Glutamatergic neuron (in vitro differentiated cells): ENCODE data around the gene RPE65. TPM values are rescaled to one million over a fixed set of nuclear protein-coding genes. Genes with fewer than 3 reads are reported as not detected.
A peak's percentile ranks its signal among the peaks of the same experiment; 100 is the strongest.

Source experiments
- DNase-seq: peaks from one replicate; pipeline ENCODE4 v3.0.0; 2022
- H3K27ac Mint-ChIP-seq: one replicate; pipeline ENCODE4 v1.8.0; 2020; ENCODE audit warnings: mild to moderate bottlenecking, mixed read lengths, inconsistent platforms; ENCODE audit not compliant: unreplicated experiment
- H3K27me3 Mint-ChIP-seq: one replicate; pipeline ENCODE4 v1.8.0; 2020; ENCODE audit warnings: mild to moderate bottlenecking, moderate library complexity, mixed read lengths, inconsistent platforms; ENCODE audit not compliant: unreplicated experiment
- H3K36me3 Mint-ChIP-seq: one replicate; pipeline ENCODE4 v1.8.0; 2020; ENCODE audit warnings: mild to moderate bottlenecking, mixed read lengths, inconsistent platforms; ENCODE audit not compliant: unreplicated experiment
- H3K4me1 Mint-ChIP-seq: one replicate; pipeline ENCODE4 v1.8.0; 2020; ENCODE audit warnings: mild to moderate bottlenecking, low read depth, mixed read lengths, inconsistent platforms; ENCODE audit not compliant: unreplicated experiment
- H3K4me3 Mint-ChIP-seq: one replicate; pipeline ENCODE4 v1.8.0; 2020; ENCODE audit warnings: mild to moderate bottlenecking, mixed read lengths, inconsistent platforms; ENCODE audit not compliant: unreplicated experiment
- H3K9me3 Mint-ChIP-seq: one replicate; pipeline ENCODE4 v1.8.0; 2020; ENCODE audit warnings: mild to moderate bottlenecking, moderate library complexity, mixed read lengths, inconsistent platforms; ENCODE audit not compliant: unreplicated experiment
- CTCF ChIP-seq: fragments of 200-600 bp; sonication (generic); IDR thresholded peaks from one replicate; pipeline ENCODE4 v1.5.0; 2021; ENCODE audit not compliant: partially characterized antibody, unreplicated experiment
- long read RNA-seq: library from polyadenylated mRNA; unstranded; transcript quantifications from one replicate; pipeline ENCODE4 v2.0.0, GENCODE V29; 2020; ENCODE audit not compliant: unreplicated experiment
- total RNA-seq: library from RNA; stranded (reverse); fragmentation: NEBNext Ultra II Directional; extraction: Animal tissue kit (Norgen Biotek cat#: 25700); gene quantifications from one replicate; pipeline ENCODE4 v1.2.1, GENCODE V29; 2021; ENCODE audit not compliant: unreplicated experiment

The RPE65 gene
- total RNA-seq = not detected
- long read RNA-seq = 0 reads

GRCh38 chr1:68449901-68450300 is at the start of gene RPE65:
RPE65 (minus strand) TSS chr1:68449954; CDS start chr1:68449905, 49 bp downstream.
- Mint-ChIP-seq H3K36me3 (no peaks in the 10 kb centered on the region), H3K4me3 (no peak within 1 kb of the TSS), H3K27me3 (peaks cover 2% of the 10 kb centered on the region), H3K9me3 (peaks cover 1% of the 10 kb centered on the region), H3K27ac (no peak within 1 kb of the TSS), H3K4me1 (no peaks in the 10 kb centered on the region)
- no peak for TF ChIP-seq CTCF
- DNase-seq = no peak

GRCh38 chr1:68497358-68497698 is 47.6 kb upstream of the RPE65 start:
- Mint-ChIP-seq H3K27ac (no peak overlapping the region), H3K36me3 (no peaks in the 10 kb centered on the region), H3K9me3 (no peaks in the 10 kb centered on the region), H3K4me1 (peaks cover 5% of the 10 kb centered on the region), H3K27me3 (peaks cover 2% of the 10 kb centered on the region), H3K4me3 (peak overlapping the region; percentile 93)
- no peak for DNase-seq
- TF ChIP-seq CTCF = no peak

- no peaks in the 10 kb centered on the region for H3K9me3 Mint-ChIP-seq
- DNase-seq = peak; percentile 99
Measured at GRCh38 chr1:68496680-68497357, 47.1 kb upstream of the RPE65 start, which contains the start of gene DEPDC1. DEPDC1 (minus strand) TSS chr1:68497082; CDS start chr1:68496999, 83 bp downstream.

GRCh38 chr1:68495968-68496679 is 46.4 kb upstream of the RPE65 start:
- H3K4me1 Mint-ChIP-seq = peaks cover 5% of the 10 kb centered on the region
- peak; percentile 49 for DNase-seq
- H3K4me3 Mint-ChIP-seq = peak overlapping the region; percentile 93
- no peak for TF ChIP-seq CTCF
- no peaks in the 10 kb centered on the region for H3K36me3 Mint-ChIP-seq
- no peak overlapping the region for H3K27ac Mint-ChIP-seq
- H3K27me3 Mint-ChIP-seq = peaks cover 2% of the 10 kb centered on the region
- no peaks in the 10 kb centered on the region for H3K9me3 Mint-ChIP-seq

More at GRCh38 chr1:68496680-68497357, 47.1 kb upstream of the RPE65 start, which contains the start of gene DEPDC1:
- peaks cover 2% of the 10 kb centered on the region for H3K27me3 Mint-ChIP-seq
- peaks cover 5% of the 10 kb centered on the region for H3K4me1 Mint-ChIP-seq
- TF ChIP-seq CTCF = no peak
- no peaks in the 10 kb centered on the region for H3K36me3 Mint-ChIP-seq
- peak within 1 kb of the TSS; percentile 93 for H3K4me3 Mint-ChIP-seq
- no peak within 1 kb of the TSS for H3K27ac Mint-ChIP-seq

- Mint-ChIP-seq H3K36me3 (no peaks in the 10 kb centered on the region), H3K9me3 (no peaks in the 10 kb centered on the region), H3K27ac (no peak overlapping the region), H3K4me3 (peak overlapping the region; percentile 93), H3K4me1 (peaks cover 5% of the 10 kb centered on the region), H3K27me3 (peaks cover 2% of the 10 kb centered on the region)
- no peak for TF ChIP-seq CTCF
- no peak for DNase-seq
Measured at GRCh38 chr1:68495532-68495931, 45.8 kb upstream of the RPE65 start.
